IgD-negative memory B cell (primary cell): ENCODE data around the gene EMP1. TPM values are rescaled to one million over a fixed set of nuclear protein-coding genes. Genes with fewer than 3 reads are reported as not detected.
"Not testable (repeated sequence)": the region's sequence is repeated elsewhere in the genome, so short reads cannot be mapped to it uniquely, and the experiment has no call there.

Source experiments
- H3K27ac Mint-ChIP-seq, 3 donors: one replicate each; pipeline ENCODE4 v1.8.0; 2020 to 2022; ENCODE audit warnings: mild to moderate bottlenecking in 3 of 3, mixed read lengths in 3 of 3, moderate library complexity in 1 of 3
- H3K27me3 Mint-ChIP-seq: one replicate; pipeline ENCODE4 v1.8.0; 2021; ENCODE audit warnings: mixed read lengths
- H3K36me3 Mint-ChIP-seq: one replicate; pipeline ENCODE4 v1.8.0; 2020; ENCODE audit warnings: mild to moderate bottlenecking, mixed read lengths
- H3K4me1 Mint-ChIP-seq, 3 donors: one replicate each; pipeline ENCODE4 v1.8.0; 2020 to 2022; ENCODE audit warnings: mixed read lengths in 3 of 3, mild to moderate bottlenecking in 1 of 3
- H3K4me3 Mint-ChIP-seq, 4 donors: one replicate each; pipeline ENCODE4 v1.8.0; 2020 to 2022; ENCODE audit warnings: mild to moderate bottlenecking in 4 of 4, mixed read lengths in 4 of 4, moderate library complexity in 3 of 4
- H3K9me3 Mint-ChIP-seq, 3 donors: one replicate each; pipeline ENCODE4 v1.8.0; 2020 to 2021; ENCODE audit warnings: mixed read lengths in 3 of 3, mild to moderate bottlenecking in 1 of 3
- polyA plus RNA-seq: library from polyadenylated mRNA; unstranded; fragments of 300-500 nt; fragmentation: Illumina TruSeq; gene quantifications from one replicate; pipeline ENCODE4 v1.2.3, GENCODE V29; 2021

The EMP1 gene
- polyA plus RNA-seq, 1 donor from 2014 or later: not detected

GRCh38 chr12:13243516-13244070 lies 47.1 kb downstream of the EMP1 start:
- no peaks in the 10 kb centered on the region for H3K4me1 Mint-ChIP-seq
- H3K4me3 Mint-ChIP-seq: no peak overlapping the region
- no peaks in the 10 kb centered on the region for H3K36me3 Mint-ChIP-seq
- H3K27ac Mint-ChIP-seq: no peak overlapping the region
- H3K27me3 Mint-ChIP-seq: peaks cover 7% of the 10 kb centered on the region
- no peaks in the 10 kb centered on the region for H3K9me3 Mint-ChIP-seq

DNA sequence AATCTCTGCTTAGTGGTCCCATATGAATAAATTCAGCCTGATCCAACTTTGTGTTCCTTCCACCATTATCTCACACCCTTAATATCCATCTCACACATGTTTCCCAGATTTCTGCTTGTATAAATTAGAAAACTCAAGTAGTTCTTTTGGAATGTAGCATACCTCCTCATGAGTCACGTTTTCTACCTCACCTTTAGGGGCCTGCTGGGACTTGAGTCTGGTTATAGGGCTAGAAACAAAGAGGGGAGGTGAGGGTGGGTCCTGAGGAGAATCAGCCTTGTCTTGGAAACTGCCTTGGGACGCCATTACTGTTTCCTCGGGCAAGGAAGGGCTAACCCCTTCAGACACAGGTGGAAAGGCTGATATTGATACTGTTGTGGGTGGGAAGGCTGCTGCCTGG lies 51.1 kb downstream of the EMP1 start:
- Mint-ChIP-seq H3K27me3 (peaks cover 20% of the 10 kb centered on the region), H3K9me3 (no peaks in the 10 kb centered on the region), H3K27ac (no peak overlapping the region), H3K36me3 (peaks cover 2% of the 10 kb centered on the region), H3K4me3 (no peak overlapping the region), H3K4me1 (no peaks in the 10 kb centered on the region)

DNA sequence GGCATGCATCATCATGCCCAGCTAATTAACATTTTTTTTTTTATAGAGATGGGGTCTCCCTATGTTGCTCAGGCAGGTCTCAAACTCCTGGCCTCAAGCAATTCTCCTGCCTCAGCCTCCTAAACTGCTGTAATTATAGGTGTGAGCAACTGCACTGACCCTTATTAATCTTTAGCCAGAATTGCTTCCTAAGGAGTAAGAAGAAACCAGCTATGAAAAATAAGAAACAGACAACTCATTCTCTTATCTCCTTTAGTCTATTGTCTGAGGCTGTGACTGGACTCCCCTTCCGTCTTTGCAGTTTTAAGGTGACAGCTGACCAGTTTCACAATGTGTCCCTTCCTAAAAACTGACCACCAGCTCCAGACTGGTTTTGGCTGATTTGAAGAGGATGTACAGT lies 52.4 kb downstream of the EMP1 start:
- H3K9me3 Mint-ChIP-seq: no peaks in the 10 kb centered on the region
- peaks cover 2% of the 10 kb centered on the region for H3K36me3 Mint-ChIP-seq
- H3K4me1 Mint-ChIP-seq: no peaks in the 10 kb centered on the region
- no peak overlapping the region for H3K4me3 Mint-ChIP-seq
- no peak overlapping the region for H3K27ac Mint-ChIP-seq
- peaks cover 17% of the 10 kb centered on the region for H3K27me3 Mint-ChIP-seq

- Mint-ChIP-seq H3K9me3 (no peaks in the 10 kb centered on the region), H3K36me3 (peaks cover 2% of the 10 kb centered on the region), H3K4me1 (no peaks in the 10 kb centered on the region), H3K27ac (no peak overlapping the region), H3K27me3 (peaks cover 18% of the 10 kb centered on the region), H3K4me3 (no peak overlapping the region)
Observed at GRCh38 chr12:13250416-13250815, 53.9 kb downstream of the EMP1 start.

DNA sequence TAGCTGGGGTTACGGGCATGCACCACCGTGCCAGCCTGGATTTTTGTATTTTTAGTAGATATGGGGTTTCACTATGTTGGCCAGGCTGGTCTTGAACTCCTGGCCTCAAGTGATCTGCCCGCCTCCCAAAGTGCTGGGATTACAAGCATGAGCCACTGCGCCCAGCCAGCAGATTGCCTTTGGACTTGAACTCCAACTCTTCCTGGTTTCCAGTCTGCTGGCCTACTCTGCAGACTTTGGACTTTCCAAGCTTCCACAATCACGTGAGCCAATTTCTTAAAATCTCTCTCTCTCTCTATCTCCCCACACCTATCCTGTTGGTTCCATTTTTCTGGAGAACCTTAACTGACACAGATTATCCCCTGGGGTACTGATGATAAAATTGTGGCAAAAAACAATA lies 55.0 kb downstream of the EMP1 start:
- Mint-ChIP-seq H3K36me3 (peaks cover 2% of the 10 kb centered on the region), H3K27me3 (peaks cover 20% of the 10 kb centered on the region), H3K27ac (no peak overlapping the region), H3K4me1 (peaks cover 0 to 3% (median 2%) of the 10 kb centered on the region in 3 donors), H3K9me3 (no peaks in the 10 kb centered on the region), H3K4me3 (no peak overlapping the region)

- H3K9me3 Mint-ChIP-seq: no peaks in the 10 kb centered on the region
- H3K4me3 Mint-ChIP-seq: no peak overlapping the region
- H3K27ac Mint-ChIP-seq: no peak overlapping the region
- peaks cover 2% of the 10 kb centered on the region for H3K36me3 Mint-ChIP-seq
- H3K4me1 Mint-ChIP-seq: peaks cover 0 to 3% (median 2%) of the 10 kb centered on the region in 3 donors
- H3K27me3 Mint-ChIP-seq: peaks cover 20% of the 10 kb centered on the region
Observed at GRCh38 chr12:13252024-13252423, 55.5 kb downstream of the EMP1 start.

- Mint-ChIP-seq H3K27me3 (peaks cover 20% of the 10 kb centered on the region), H3K4me3 (no peak overlapping the region), H3K27ac (no peak overlapping the region), H3K4me1 (peaks cover 0 to 3% (median 2%) of the 10 kb centered on the region in 3 donors), H3K9me3 (no peaks in the 10 kb centered on the region), H3K36me3 (peaks cover 2% of the 10 kb centered on the region)
Observed at GRCh38 chr12:13252616-13253015, 56.1 kb downstream of the EMP1 start.

GRCh38 chr12:13253966-13254760 lies 57.6 kb downstream of the EMP1 start:
- Mint-ChIP-seq H3K4me1 (peaks cover 0 to 3% (median 2%) of the 10 kb centered on the region in 3 donors), H3K27ac (no peak overlapping the region), H3K9me3 (no peaks in the 10 kb centered on the region), H3K4me3 (no peak overlapping the region), H3K27me3 (peaks cover 19% of the 10 kb centered on the region), H3K36me3 (peaks cover 2% of the 10 kb centered on the region)

DNA sequence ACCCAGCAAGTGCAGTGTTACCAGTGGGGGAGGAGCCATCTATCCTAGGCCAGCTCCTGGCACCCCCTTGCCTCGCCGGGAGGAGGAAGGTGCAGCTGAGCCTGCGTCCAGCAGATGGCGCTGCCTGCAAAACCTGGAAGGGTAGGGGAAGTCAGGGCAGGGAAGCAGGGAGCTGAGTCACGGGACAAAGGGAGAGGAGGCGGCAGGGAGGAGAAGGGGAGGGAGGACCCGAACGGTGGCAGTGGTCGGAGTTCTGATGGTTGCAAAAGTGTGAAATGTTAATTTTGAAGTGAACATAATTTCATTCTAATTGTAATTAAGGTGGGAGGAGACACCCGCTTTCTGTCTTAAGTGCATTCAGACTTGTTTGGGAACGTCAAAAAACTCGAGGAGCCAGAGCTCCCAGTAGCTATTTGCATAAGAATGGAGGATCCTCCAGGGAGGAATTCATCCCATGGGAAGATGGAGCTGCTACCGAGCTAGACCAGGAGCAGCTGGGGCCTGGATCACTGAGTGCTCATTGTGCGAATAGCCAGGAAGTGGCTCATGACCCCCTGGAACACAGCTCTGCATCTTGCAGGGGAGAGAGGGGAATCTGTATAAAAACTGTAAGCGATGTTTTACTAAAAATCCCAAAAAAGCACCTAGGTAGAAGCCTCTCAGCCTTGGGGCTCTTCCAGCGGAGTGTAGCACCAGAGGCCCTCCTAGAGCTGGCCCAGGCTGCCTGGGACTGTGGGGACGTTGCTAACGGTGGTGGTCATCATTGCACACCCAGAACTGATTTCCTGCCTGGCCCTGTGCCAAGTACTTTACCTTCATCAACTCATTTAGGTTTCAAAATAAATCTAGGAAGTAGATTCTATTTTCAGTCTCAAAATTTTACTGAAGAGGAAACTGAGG lies 59.5 kb downstream of the EMP1 start:
- no peaks in the 10 kb centered on the region for H3K9me3 Mint-ChIP-seq
- H3K36me3 Mint-ChIP-seq: no peaks in the 10 kb centered on the region
- H3K4me1 Mint-ChIP-seq: peaks cover 0 to 3% (median 2%) of the 10 kb centered on the region in 3 donors
- H3K27ac Mint-ChIP-seq: no peak overlapping the region
- peaks cover 15% of the 10 kb centered on the region for H3K27me3 Mint-ChIP-seq
- H3K4me3 Mint-ChIP-seq: peak overlapping the region in 1 of 4 donors; percentile 60

- Mint-ChIP-seq H3K4me1 (peaks cover 0 to 3% (median 2%) of the 10 kb centered on the region in 3 donors), H3K9me3 (no peaks in the 10 kb centered on the region), H3K27ac (no peak overlapping the region), H3K27me3 (peaks cover 8% of the 10 kb centered on the region), H3K36me3 (no peaks in the 10 kb centered on the region), H3K4me3 (no peak overlapping the region)
Observed at GRCh38 chr12:13256692-13257045, 60.1 kb downstream of the EMP1 start.

DNA sequence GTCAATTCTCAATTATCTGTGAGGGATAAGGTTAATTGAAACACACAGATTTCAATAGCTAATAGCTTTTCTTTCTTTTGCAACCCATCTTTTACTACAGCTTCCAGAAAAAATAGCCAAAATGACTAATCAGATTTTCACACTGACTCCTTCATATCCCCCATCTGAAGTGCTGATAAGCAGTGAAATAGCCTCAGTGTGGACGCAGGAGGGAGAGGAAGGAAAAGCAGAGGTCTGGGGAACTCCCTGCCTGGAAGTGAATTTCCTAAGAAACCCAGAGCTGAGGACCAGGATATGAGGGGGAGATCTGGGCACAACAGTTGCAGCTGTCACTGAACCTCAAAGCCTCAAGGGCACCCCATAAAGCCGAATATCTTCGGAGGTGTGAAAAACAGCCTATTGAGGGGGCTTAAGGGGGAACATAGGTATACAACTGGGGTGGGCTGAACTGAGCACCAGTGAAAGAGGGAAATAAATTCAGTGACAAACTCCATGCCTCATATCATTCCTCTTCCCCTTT lies 60.9 kb downstream of the EMP1 start:
- Mint-ChIP-seq H3K4me3 (no peak overlapping the region), H3K9me3 (no peaks in the 10 kb centered on the region), H3K36me3 (no peaks in the 10 kb centered on the region), H3K4me1 (peaks cover 0 to 3% (median 2%) of the 10 kb centered on the region in 3 donors), H3K27me3 (peaks cover 8% of the 10 kb centered on the region), H3K27ac (no peak overlapping the region)

DNA sequence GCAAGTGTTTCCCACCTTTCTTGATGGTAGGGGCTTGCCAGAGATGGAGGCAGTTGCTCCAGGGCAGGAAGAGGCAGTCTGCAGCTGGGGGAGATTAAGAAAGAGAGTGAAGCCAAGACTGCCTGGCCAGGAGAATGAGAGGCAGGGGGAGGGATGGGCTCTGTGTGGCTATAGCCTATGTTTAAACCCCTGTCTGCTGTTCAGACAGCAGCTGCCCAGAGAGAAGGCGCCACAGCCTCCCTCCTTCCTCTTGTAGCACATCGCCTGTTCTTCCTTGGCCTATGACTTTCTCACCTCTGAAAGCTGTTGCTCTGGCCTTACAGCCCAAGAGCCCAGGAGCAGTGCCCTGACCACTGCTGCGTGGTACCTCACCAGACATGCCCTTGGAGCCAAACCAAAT lies 61.7 kb downstream of the EMP1 start:
- Mint-ChIP-seq H3K4me1 (peaks cover 0 to 3% (median 2%) of the 10 kb centered on the region in 3 donors), H3K4me3 (no peak overlapping the region), H3K36me3 (no peaks in the 10 kb centered on the region), H3K9me3 (no peaks in the 10 kb centered on the region), H3K27ac (no peak overlapping the region), H3K27me3 (peaks cover 8% of the 10 kb centered on the region)

GRCh38 chr12:13258717-13259119 lies 62.2 kb downstream of the EMP1 start:
- H3K36me3 Mint-ChIP-seq: no peaks in the 10 kb centered on the region
- peaks cover 6% of the 10 kb centered on the region for H3K27me3 Mint-ChIP-seq
- H3K4me1 Mint-ChIP-seq: peaks cover 0 to 3% (median 2%) of the 10 kb centered on the region in 3 donors
- no peak overlapping the region for H3K4me3 Mint-ChIP-seq
- peaks cover 0 to 2% (median 0%) of the 10 kb centered on the region in 3 donors for H3K9me3 Mint-ChIP-seq
- H3K27ac Mint-ChIP-seq: no peak overlapping the region

DNA sequence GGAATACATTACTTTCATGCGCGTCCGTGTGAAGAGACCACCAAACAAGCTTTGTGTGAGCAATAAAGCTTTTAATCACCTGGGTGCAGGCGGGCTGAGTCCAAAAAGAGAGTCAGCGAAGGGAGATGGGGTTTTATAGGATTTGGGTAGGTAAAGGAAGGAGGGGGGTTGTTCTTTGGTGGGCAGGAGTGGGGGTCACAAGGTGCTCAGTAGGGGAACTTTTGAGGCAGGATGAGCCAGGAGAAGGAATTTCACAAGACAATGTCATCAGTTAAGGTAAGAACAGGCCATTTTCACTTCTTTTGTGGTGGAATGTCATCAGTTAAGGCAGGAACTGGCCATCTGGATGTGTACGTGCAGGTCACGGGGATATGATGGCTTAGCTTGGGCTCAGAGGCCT lies 63.1 kb downstream of the EMP1 start:
- not testable (repeated sequence) for H3K27me3 Mint-ChIP-seq, H3K9me3 Mint-ChIP-seq, H3K4me3 Mint-ChIP-seq, H3K4me1 Mint-ChIP-seq, H3K27ac Mint-ChIP-seq, H3K36me3 Mint-ChIP-seq

- not testable (repeated sequence) for H3K9me3 Mint-ChIP-seq, H3K4me1 Mint-ChIP-seq, H3K27ac Mint-ChIP-seq, H3K27me3 Mint-ChIP-seq, H3K36me3 Mint-ChIP-seq, H3K4me3 Mint-ChIP-seq
Observed at GRCh38 chr12:13267826-13268225, 71.3 kb downstream of the EMP1 start.
